Measurements from ENCODE around the gene TNNT2. TPM values are rescaled to one million over a fixed set of nuclear protein-coding genes. Genes with fewer than 3 reads are reported as not detected.

TNNT2 gene
- total and polyA plus RNA-seq, 2 of the 8 experiments (the other 6 are each of a cell fraction or from before 2014, with no cell fraction given) = 3.1 to 21.0 TPM

GRCh38 chr1:201357636-201358348 is 19.7 kb downstream of the TNNT2 start:
- H2BK120ac ChIP-seq (replicated peaks; ENCODE audit: low read depth, low read length) = no peak overlapping the region
- no peak overlapping the region for H3K18ac ChIP-seq (ENCODE audit: extremely low read depth, low read length)
- H3K9ac ChIP-seq (replicated peaks in 1 of 4; ENCODE audit: extremely low read depth in 1 of 4, low read depth in 3 of 4, low read length in 3 of 4) = no peak overlapping the region
- no peak overlapping the region for H3K23ac ChIP-seq (ENCODE audit: insufficient read length)
- no peak overlapping the region for H3K4ac ChIP-seq (replicated peaks; ENCODE audit: insufficient read length, low read depth, low read length)
- H3K56ac ChIP-seq (replicated peaks; ENCODE audit: insufficient read length, low read depth, low read length) = no peak overlapping the region
- no peak overlapping the region for H2BK12ac ChIP-seq (ENCODE audit: low read depth, low read length)
- peaks cover 1 to 5% (median 4%) of the 10 kb centered on the region in 4 experiments; a peak in 6 of 7 replicates for H3K4me1 ChIP-seq (replicated peaks in 1 of 4; ENCODE audit: control insufficient read depth in 3 of 4, insufficient read depth in 4 of 4, low read length in 3 of 4)
- no peak overlapping the region for H2BK5ac ChIP-seq (ENCODE audit: low read depth, low read length)
- no peak overlapping the region for H2AFZ ChIP-seq (ENCODE audit: low read length)
- no peak overlapping the region for H3K14ac ChIP-seq (ENCODE audit: insufficient read length)
- no peak overlapping the region for H3K4me2 ChIP-seq (ENCODE audit: insufficient read depth in 1 of 2, low read depth in 2 of 2, low read length in 2 of 2)
- H3K4me3 ChIP-seq (ENCODE audit: extremely low read depth in 1 of 4, insufficient read depth in 2 of 4, low read depth in 3 of 4, low read length in 4 of 4) = no peak overlapping the region
- no peak for TF ChIP-seq ATF2 (IDR thresholded peaks at IDR 0.05; ENCODE audit: low read length)
- TF ChIP-seq POLR2A (IDR thresholded peaks at IDR 0.05; ENCODE audit: control extremely low read depth in 1 of 2, low read depth in 2 of 2, low read length in 2 of 2) = no peak
- TF ChIP-seq SRF (IDR thresholded peaks at IDR 0.05; ENCODE audit: low read depth, low read length) = no peak
- no peak for TF ChIP-seq CREB1 (IDR thresholded peaks at IDR 0.05)
- no peaks in the 10 kb centered on the region for H3K9me3 ChIP-seq (ENCODE audit: insufficient read depth in 2 of 2, low read depth in 1 of 2, low read length in 1 of 2)
- H3K79me2 ChIP-seq (ENCODE audit: control insufficient read depth in 1 of 2, insufficient read depth in 2 of 2, low read length in 2 of 2) = no peaks in the 10 kb centered on the region
- WGBS, 2 experiments (ENCODE audit: extremely low coverage in 1 of 2, insufficient coverage in 1 of 2, insufficient read length in 1 of 2, insufficient replicate concordance in 2 of 2, low coverage in 1 of 2, low lambda C conversion rate in 2 of 2, missing lambda C conversion rate in 1 of 2) = 83% methylated on average over 6 of the region's 10 CpGs; no CpG with 5 or more reads in 1 of the 2 experiments
- no peak overlapping the region for H4K8ac ChIP-seq (ENCODE audit: extremely low read depth, insufficient read depth, low read length)
- H3K27me3 ChIP-seq (replicated peaks in 1 of 4; ENCODE audit: control insufficient read depth in 3 of 4, extremely low read depth in 1 of 4, insufficient read depth in 3 of 4, low read length in 3 of 4) = no peaks in the 10 kb centered on the region
- H2BK20ac ChIP-seq (ENCODE audit: low read length) = no peak overlapping the region
- no peak overlapping the region for H2AK5ac ChIP-seq (ENCODE audit: low read depth, low read length)
- H3K27ac ChIP-seq (ENCODE audit: low read depth, low read length) = no peak overlapping the region
- H4K5ac ChIP-seq (ENCODE audit: insufficient read length, low read depth, low read length) = no peak overlapping the region
- CTCF ChIA-PET (ENCODE audit: partially characterized antibody) = interaction anchor here (0.6 to 14.7 kb wide), 12 partner anchors 11 to 238 kb away, joined by 3 to 275 read pairs (median 8); partner anchors contain the start of gene TNNT2
- POLR2A ChIA-PET (ENCODE audit: partially characterized antibody) = interaction anchor here (1.0 to 7.7 kb wide), 4 partner anchors 9 to 16 kb away, joined by 3 to 49 read pairs (median 6); no protein-coding TSS in a partner anchor
- H3K79me1 ChIP-seq (ENCODE audit: low read depth, low read length) = no peaks in the 10 kb centered on the region
- no peaks in the 10 kb centered on the region for H3K23me2 ChIP-seq (ENCODE audit: low read depth, low read length)
- FAIRE-seq (no peak), DNase-seq (ENCODE audit: low read depth in 1 of 2, low spot score in 2 of 2) (no peak)
- no peaks in the 10 kb centered on the region for H3K36me3 ChIP-seq (ENCODE audit: control insufficient read depth in 2 of 4, insufficient read depth in 4 of 4, low read length in 3 of 4)
- H4K91ac ChIP-seq (replicated peaks; ENCODE audit: insufficient read length, low read length) = no peak overlapping the region
- H4K20me1 ChIP-seq (replicated peaks in 1 of 2; ENCODE audit: control insufficient read depth in 1 of 2, insufficient read depth in 2 of 2, low read length in 2 of 2) = no peaks in the 10 kb centered on the region
- H2BK15ac ChIP-seq (ENCODE audit: low read length) = no peak overlapping the region

Measured in H1 (cell line).